DND-41 (cell line): ENCODE results near the gene MAIP1.
A peak's percentile ranks its signal among the peaks of the same experiment; 100 is the strongest.

Source experiments
- ATAC-seq: fragments of 200-7000 bp; cut with Tn5 transposase; 3 replicates; pipeline ENCODE4 v1.9.1; 2021; ENCODE audit warnings: low read depth; ENCODE audit not compliant: insufficient read depth
- DNase-seq: peaks from one replicate; pipeline ENCODE4 v3.0.0-alpha.2; 2020
- H2AFZ ChIP-seq: 2 replicates; pipeline ENCODE4 v1.6.0; 2012; ENCODE audit warnings: low read depth, low read length
- H3K27ac ChIP-seq: 2 replicates; pipeline ENCODE4 v1.5.1; 2012; ENCODE audit warnings: low read length, inconsistent platforms
- H3K27me3 ChIP-seq: fragments of 200-600 bp; sonication (generic); 2 replicates; pipeline ENCODE4 v1.6.0; 2012; ENCODE audit warnings: low read length, mild to moderate bottlenecking, inconsistent platforms; ENCODE audit not compliant: insufficient read depth, poor library complexity
- H3K36me3 ChIP-seq: 2 replicates; pipeline ENCODE4 v1.5.1; 2012; ENCODE audit warnings: low read length, inconsistent platforms; ENCODE audit not compliant: insufficient read depth
- H3K4me1 ChIP-seq: 2 replicates; pipeline ENCODE4 v1.5.1; 2012; ENCODE audit warnings: mild to moderate bottlenecking, low read length; ENCODE audit not compliant: insufficient read depth
- H3K4me2 ChIP-seq: 2 replicates; pipeline ENCODE4 v1.6.0; 2012; ENCODE audit warnings: mild to moderate bottlenecking, moderate library complexity, low read length, inconsistent platforms; ENCODE audit not compliant: insufficient read depth
- H3K4me3 ChIP-seq, 2 experiments: fragments of 200-600 bp in 1 of 2; shearing (Covaris generic) in 1 of 2; 2 replicates each; pipeline ENCODE4 v1.5.1; 2012 to 2016; ENCODE audit warnings: inconsistent platforms in 2 of 2, low read length in 2 of 2, mild to moderate bottlenecking in 2 of 2, low read depth in 1 of 2, moderate library complexity in 1 of 2
- H3K79me2 ChIP-seq: 2 replicates; pipeline ENCODE4 v1.6.0; 2012; ENCODE audit warnings: low read length, inconsistent platforms; ENCODE audit not compliant: insufficient read depth
- H3K9ac ChIP-seq: 2 replicates; pipeline ENCODE4 v1.6.0; 2012; ENCODE audit warnings: low read depth, mild to moderate bottlenecking, inconsistent platforms, low read length, moderate library complexity
- H3K9me3 ChIP-seq: 2 replicates; pipeline ENCODE4 v1.5.1; 2012; ENCODE audit warnings: low read length, moderate library complexity, mild to moderate bottlenecking, inconsistent platforms; ENCODE audit not compliant: insufficient read depth, severe bottlenecking
- H4K20me1 ChIP-seq: 2 replicates; pipeline ENCODE4 v1.6.0; 2012; ENCODE audit warnings: low read length; ENCODE audit not compliant: insufficient read depth
- EZH2 ChIP-seq: IDR thresholded peaks from 3 replicates; pipeline ENCODE4 v1.6.1; 2012; ENCODE audit warnings: borderline replicate concordance, low read depth, mild to moderate bottlenecking, moderate library complexity, low read length, inconsistent platforms; ENCODE audit not compliant: severe bottlenecking
- TF ChIP-seq, protein P1 (sequence below): IDR thresholded peaks from 2 replicates; pipeline ENCODE4 v1.5.1; 2012; ENCODE audit warnings: borderline replicate concordance, low read length, moderate library complexity, mild to moderate bottlenecking; ENCODE audit not compliant: poor library complexity, severe bottlenecking; ENCODE audit errors: extremely low read depth

Gene MAIP1, protein sequence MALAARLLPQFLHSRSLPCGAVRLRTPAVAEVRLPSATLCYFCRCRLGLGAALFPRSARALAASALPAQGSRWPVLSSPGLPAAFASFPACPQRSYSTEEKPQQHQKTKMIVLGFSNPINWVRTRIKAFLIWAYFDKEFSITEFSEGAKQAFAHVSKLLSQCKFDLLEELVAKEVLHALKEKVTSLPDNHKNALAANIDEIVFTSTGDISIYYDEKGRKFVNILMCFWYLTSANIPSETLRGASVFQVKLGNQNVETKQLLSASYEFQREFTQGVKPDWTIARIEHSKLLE

DNA sequence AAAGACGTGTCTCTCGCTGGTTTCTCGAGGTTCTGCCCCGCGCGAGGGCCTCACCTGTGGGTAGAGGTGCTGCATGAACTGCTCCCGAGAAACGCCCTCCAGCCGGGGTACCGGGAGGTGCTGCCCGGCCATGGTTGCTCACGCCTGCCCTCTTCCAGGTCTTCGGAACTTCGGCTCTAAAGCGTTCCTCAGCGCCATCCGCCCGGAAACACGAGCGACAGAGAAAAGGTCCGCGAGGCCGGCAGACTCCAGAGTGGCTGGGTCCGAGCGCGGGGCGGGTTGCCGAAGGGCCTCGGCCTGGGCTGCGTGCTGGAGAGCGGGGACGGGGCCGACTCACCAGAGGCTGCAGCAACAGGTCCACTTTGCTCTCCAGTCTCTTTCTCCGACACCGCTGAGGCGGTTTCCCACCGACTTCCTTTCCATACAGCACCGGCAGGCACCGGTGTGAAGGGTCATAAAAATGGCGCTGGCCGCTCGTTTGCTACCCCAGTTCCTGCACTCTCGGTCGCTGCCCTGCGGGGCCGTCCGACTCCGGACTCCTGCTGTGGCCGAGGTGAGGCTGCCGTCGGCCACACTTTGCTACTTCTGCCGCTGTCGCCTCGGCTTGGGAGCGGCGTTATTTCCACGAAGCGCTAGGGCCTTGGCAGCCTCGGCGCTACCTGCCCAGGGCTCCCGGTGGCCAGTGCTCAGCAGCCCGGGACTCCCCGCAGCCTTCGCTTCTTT lies at the start of gene MAIP1, which contains the start of gene TYW5:
Gene MAIP1, plus strand, starts transcription at position 244 of the 723 bp plus-strand sequence. Its CDS starts 217 bp downstream, at position 461.
Gene TYW5, minus strand, starts transcription at position 153 of the 723 bp plus-strand sequence. Its CDS starts 21 bp downstream, at position 132.
- H3K4me2 ChIP-seq = peak within 1 kb of the TSS; percentile 77
- DNase-seq (peak; percentile 80), ATAC-seq (peak; percentile 88)
- no peaks in the 10 kb centered on the region for H3K9me3 ChIP-seq
- TF ChIP-seq EZH2 = no peak
- TF ChIP-seq, protein P1, sequence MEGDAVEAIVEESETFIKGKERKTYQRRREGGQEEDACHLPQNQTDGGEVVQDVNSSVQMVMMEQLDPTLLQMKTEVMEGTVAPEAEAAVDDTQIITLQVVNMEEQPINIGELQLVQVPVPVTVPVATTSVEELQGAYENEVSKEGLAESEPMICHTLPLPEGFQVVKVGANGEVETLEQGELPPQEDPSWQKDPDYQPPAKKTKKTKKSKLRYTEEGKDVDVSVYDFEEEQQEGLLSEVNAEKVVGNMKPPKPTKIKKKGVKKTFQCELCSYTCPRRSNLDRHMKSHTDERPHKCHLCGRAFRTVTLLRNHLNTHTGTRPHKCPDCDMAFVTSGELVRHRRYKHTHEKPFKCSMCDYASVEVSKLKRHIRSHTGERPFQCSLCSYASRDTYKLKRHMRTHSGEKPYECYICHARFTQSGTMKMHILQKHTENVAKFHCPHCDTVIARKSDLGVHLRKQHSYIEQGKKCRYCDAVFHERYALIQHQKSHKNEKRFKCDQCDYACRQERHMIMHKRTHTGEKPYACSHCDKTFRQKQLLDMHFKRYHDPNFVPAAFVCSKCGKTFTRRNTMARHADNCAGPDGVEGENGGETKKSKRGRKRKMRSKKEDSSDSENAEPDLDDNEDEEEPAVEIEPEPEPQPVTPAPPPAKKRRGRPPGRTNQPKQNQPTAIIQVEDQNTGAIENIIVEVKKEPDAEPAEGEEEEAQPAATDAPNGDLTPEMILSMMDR = peak; percentile 27
- peak within 1 kb of the TSS; percentile 94 for H3K27ac ChIP-seq
- H3K9ac ChIP-seq = peak within 1 kb of the TSS; percentile 92
- no peaks in the 10 kb centered on the region for H3K27me3 ChIP-seq
- peak within 1 kb of the TSS; percentile 95 for H2AFZ ChIP-seq
- H3K79me2 ChIP-seq = peaks cover 85% of the 10 kb centered on the region
- H3K4me1 ChIP-seq = peaks cover 53% of the 10 kb centered on the region
- H3K4me3 ChIP-seq = peak within 1 kb of the TSS; percentile 99 to 100
- peaks cover 16% of the 10 kb centered on the region; the same call in 1 of the 2 replicates for H4K20me1 ChIP-seq
- peaks cover 42% of the 10 kb centered on the region for H3K36me3 ChIP-seq

DNA sequence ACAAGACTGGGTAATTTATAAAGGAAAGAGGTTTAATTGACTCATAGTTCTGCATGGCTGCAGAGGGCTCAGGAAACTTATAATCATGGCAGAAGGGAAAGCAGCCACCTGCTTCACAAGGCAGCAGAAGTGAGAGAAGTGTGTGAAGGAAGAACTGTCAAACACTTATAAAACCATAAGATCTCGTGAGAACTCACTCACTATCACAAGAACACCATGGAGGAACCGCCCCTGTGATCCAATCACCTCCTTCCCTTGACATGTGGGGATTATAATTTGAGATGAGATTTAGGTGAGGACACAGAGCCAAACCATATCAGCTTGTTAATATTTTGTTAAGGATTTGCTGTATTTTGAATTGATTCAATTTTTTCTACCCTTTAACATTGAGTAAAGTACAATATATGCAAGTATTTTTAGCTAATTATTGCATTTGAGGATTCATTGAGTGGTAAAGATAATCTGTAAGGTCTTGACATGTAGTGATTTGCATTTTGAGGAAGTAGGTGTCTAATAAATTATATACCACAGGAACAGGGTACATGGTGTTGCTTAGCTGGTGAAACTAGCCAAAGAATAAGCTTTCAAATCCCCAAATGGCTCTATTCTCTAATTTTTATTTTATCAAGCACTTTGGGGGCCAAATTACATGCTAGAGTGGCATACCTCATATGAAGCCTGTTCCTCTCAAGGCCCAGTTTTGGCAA lies 48.2 kb upstream of the MAIP1 start:
- Histone ChIP-seq H3K9me3 (no peaks in the 10 kb centered on the region), H3K79me2 (peaks cover 13% of the 10 kb centered on the region), H3K4me3 (no peak overlapping the region), H3K27me3 (no peaks in the 10 kb centered on the region), H3K4me2 (no peak overlapping the region), H2AFZ (no peak overlapping the region), H3K9ac (no peak overlapping the region), H3K4me1 (peaks cover 13% of the 10 kb centered on the region), H3K27ac (no peak overlapping the region), H3K36me3 (no peaks in the 10 kb centered on the region), H4K20me1 (peaks cover 2% of the 10 kb centered on the region; the same call in 1 of the 2 replicates)
- ATAC-seq (no peak), DNase-seq (no peak)
- TF ChIP-seq, protein P1 = no peak
- TF ChIP-seq EZH2 = no peak

DNA sequence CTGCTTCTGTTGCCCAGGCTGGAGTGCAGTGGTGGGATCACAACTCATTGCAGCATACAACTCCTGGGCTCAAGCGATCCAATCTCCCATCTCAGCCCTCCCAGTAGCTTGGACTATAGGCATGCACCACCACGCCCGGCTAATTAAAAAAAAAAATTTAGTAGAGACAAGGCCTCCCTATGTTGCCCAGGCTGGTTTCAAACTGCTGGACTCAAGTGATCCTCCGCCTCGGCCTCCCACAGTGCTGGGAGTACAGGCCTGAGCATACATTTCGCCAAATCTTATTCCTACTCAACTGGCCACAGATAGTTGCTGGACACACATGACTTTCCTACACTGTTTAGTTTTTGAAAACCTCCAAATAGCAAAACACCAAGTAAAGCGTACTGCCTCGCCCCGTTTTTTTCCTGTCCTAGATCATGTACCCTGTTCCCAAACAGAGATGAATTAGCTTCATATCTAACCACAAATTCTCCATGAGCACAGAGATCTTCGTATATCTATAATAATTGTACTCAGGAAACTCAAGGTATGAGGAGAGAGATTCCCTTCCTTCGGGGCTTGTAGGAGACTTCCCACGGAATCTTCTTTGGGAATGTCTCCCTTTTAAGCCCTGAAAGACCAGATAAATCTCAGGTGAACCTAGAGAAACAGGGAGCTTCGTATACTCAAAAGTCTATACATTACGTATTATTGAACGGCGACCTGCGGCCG lies 44.9 kb upstream of the MAIP1 start:
- Histone ChIP-seq H4K20me1 (peaks cover 20% of the 10 kb centered on the region; the same call in 1 of the 2 replicates), H3K27me3 (no peaks in the 10 kb centered on the region), H3K27ac (peak overlapping the region; percentile 98), H3K9ac (peak overlapping the region; percentile 99), H3K4me3 (peak overlapping the region; percentile 73 to 99; a peak in 3 of 4 replicates), H2AFZ (peak overlapping the region; percentile 92), H3K79me2 (peaks cover 41% of the 10 kb centered on the region), H3K4me2 (peak overlapping the region; percentile 78), H3K36me3 (peaks cover 19% of the 10 kb centered on the region), H3K4me1 (peaks cover 37% of the 10 kb centered on the region), H3K9me3 (peaks cover 2% of the 10 kb centered on the region)
- TF ChIP-seq EZH2 = no peak
- TF ChIP-seq, protein P1 = no peak
- ATAC-seq (no peak), DNase-seq (no peak)
